Motor neuron (in vitro differentiated cells): ENCODE measurements around the gene SERPINE2. TPM values are rescaled to one million over a fixed set of nuclear protein-coding genes. Genes with fewer than 3 reads are reported as not detected.

ENCODE experiments used
- ATAC-seq, 8 experiments: fragments of 200-7000 bp; cut with Tn5 transposase; replicated peaks in 6 of 8; 2 replicates each; pipeline ENCODE4 v1.8.0; 2021; ENCODE audit warnings: mild to moderate bottlenecking in 8 of 8, moderate library complexity in 8 of 8
- H3K27ac ChIP-seq, 2 donors: fragments of 250-450 bp; sonication (Bioruptor Pico); 2 replicates each; pipeline ENCODE4 v1.9.0; 2021; ENCODE audit warnings: antibody characterized with exemption in 2 of 2, mild to moderate bottlenecking in 2 of 2, moderate library complexity in 1 of 2
- H3K4me1 ChIP-seq, 2 donors: fragments of 250-450 bp; sonication (Bioruptor Pico); replicated peaks in 1 of 2; 2 replicates each; pipeline ENCODE4 v1.6.1; 2021; ENCODE audit warnings: antibody characterized with exemption in 2 of 2, mild to moderate bottlenecking in 2 of 2, moderate library complexity in 1 of 2
- H3K4me3 ChIP-seq, 5 donors: fragments of 250-450 bp; sonication (Bioruptor Pico); 2 replicates each; pipeline ENCODE4 v1.9.0; 2021; ENCODE audit warnings: antibody characterized with exemption in 5 of 5, mild to moderate bottlenecking in 5 of 5, moderate library complexity in 4 of 5
- WGBS, 10 experiments: fragments of 450-650 bp; shearing (Covaris generic); methylation state at CpG; one replicate each; pipeline ENCODE4 v1.0.0; 2022; 5-methylcytosine and 5-hydroxymethylcytosine counted together
- in situ Hi-C, 9 experiments: fragments of 400-800 bp; cut with MboI; loops; one replicate each; pipeline ENCODE4 v1.15.0; 2021; ENCODE audit warnings: low sequenced_read_pairs in 9 of 9, low pct_unique_long_range_greater_than_20kb in 2 of 9; ENCODE audit not compliant: unreplicated experiment in 9 of 9
- total RNA-seq, 8 experiments: library from RNA; unstranded; fragments of 300-600 nt; gene quantifications; 2 replicates each; pipeline versions ENCODE4 v1.2.3 to v1.2.4, GENCODE V29; 2022

The SERPINE2 gene
- total RNA-seq, 8 experiments from 2014 or later = 11.9 to 271 (median 53.6) TPM

DNA sequence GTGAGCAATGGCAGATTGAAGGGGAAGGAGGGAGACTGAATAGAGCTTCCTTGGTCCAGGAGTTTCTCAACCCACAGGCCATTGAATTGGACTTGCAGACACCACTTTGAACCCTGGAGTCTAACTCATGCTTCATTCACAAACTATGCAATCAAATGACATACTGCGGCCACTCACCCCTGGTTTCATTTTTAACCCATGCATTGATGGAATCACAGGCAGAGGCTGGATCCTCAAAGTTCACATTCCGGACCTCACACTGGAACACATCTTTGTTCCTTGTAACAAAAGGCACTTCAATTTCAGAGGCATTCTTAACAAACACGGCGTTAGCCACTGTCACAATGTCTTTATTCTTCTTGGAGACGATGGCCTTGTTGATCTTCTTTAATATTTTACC, 41.1 kb downstream of the SERPINE2 start:
- no peak overlapping the region for H3K27ac ChIP-seq
- no peak for ATAC-seq
- H3K4me1 ChIP-seq = peaks cover 2 to 13% of the 10 kb centered on the region in 2 donors
- in situ Hi-C loops = loop anchor here (10.0 to 25.0 kb wide), 3 partner anchors 264 to 289 kb away; no protein-coding TSS in a partner anchor
- WGBS, 10 experiments = 25 to 92% (median 76%) methylated on average over 1 to 5 of the region's 5 CpGs; no CpG with 5 or more reads in 2 of the 10 experiments
- H3K4me3 ChIP-seq = no peak overlapping the region

DNA sequence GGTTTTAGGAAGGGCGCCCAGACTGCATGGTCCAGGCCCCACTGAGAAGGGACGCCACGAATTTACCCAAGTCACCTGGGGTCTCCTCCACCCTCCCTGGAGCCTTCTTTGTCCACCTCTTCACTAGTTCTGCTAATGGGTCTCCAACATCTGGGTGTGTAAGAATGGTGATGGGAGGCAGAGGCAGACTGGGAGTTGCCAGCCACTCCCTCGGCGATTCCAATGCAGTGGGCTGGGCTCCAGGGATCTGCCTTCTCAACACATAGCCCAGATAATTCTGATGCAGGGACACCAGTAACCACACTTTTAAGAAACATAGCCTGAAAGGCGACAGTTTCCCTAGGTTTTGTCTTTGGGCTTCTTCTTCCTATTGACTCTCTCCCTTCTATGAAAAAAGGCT, 42.7 kb downstream of the SERPINE2 start:
- no peak overlapping the region for H3K4me3 ChIP-seq
- peak in 1 of 8 experiments; percentile 53 for ATAC-seq
- 93 to 100% (median 100%) methylated on average over 1 to 2 of the region's 6 CpGs; no CpG with 5 or more reads in 7 of the 10 experiments for WGBS, 10 experiments
- peaks cover 2 to 13% of the 10 kb centered on the region in 2 donors for H3K4me1 ChIP-seq
- no peak overlapping the region for H3K27ac ChIP-seq
- in situ Hi-C loops = loop anchor here (10.0 to 25.0 kb wide), 3 partner anchors 266 to 291 kb away; no protein-coding TSS in a partner anchor

DNA sequence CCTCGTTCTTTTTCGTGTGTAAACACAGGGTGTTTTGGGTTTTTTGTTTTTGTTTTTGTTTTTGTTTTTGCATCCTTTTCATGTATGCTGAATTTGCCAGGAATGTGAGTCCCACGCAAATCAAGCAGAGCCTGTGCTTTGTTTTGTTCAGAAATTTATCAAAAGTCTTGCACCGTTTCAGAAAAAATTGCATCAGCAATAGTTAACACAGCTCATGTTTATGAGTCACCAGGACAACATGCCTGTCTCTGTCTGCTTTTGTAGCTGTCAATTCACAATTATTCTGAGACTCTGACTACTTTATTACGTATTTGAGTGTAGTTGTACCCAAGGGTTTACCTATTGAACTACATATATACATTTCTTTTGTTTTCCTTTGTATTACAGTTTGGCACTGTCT, 43.5 kb downstream of the SERPINE2 start:
- in situ Hi-C loops = loop anchor here (10.0 to 25.0 kb wide), 3 partner anchors 267 to 292 kb away; no protein-coding TSS in a partner anchor
- 40 to 90% (median 68%) methylated on average over 2 to 5 of the region's 5 CpGs for WGBS, 10 experiments
- peak overlapping the region; percentile 7 to 39 for H3K27ac ChIP-seq
- H3K4me3 ChIP-seq = no peak overlapping the region
- ATAC-seq = peak in 3 of 8 experiments; percentile 62 to 79 (median 72)
- peaks cover 2 to 13% of the 10 kb centered on the region in 2 donors for H3K4me1 ChIP-seq

DNA sequence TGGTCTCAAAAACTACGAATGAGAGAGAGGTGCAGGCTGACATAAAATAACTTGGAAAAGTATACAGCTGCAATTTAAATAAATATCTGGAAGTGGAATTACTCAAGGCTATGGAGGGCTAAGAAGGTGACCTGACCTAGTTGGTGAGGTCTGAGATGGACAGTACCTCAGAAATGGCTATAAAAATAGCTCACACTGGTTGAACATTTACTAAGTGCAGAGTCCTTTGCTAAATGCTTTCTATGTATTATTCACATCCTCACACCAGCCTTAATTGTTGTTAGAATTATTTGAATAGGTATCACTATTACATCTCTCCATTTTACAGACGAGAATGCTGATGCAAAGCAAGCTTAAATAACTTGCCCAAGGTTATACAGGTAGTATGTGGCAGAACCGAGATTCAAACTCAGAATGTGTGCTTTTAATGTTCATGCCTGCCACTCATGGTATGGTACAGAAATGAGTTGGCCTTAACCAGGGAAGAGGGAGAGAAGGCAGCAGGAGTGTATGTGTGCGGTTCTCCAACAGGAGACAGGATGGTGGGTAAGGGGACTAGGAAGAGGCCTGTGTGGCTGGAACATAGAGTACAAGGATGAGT, 44.4 kb downstream of the SERPINE2 start:
- no peak overlapping the region for H3K4me3 ChIP-seq
- H3K27ac ChIP-seq = no peak overlapping the region
- WGBS, 10 experiments = 82 to 100% (median 87%) methylated on average over 1 to 3 of the region's 4 CpGs; no CpG with 5 or more reads in 3 of the 10 experiments
- ATAC-seq = no peak
- peaks cover 2 to 13% of the 10 kb centered on the region in 2 donors for H3K4me1 ChIP-seq
- in situ Hi-C loops = loop anchor here (10.0 to 25.0 kb wide), 3 partner anchors 268 to 293 kb away; no protein-coding TSS in a partner anchor

DNA sequence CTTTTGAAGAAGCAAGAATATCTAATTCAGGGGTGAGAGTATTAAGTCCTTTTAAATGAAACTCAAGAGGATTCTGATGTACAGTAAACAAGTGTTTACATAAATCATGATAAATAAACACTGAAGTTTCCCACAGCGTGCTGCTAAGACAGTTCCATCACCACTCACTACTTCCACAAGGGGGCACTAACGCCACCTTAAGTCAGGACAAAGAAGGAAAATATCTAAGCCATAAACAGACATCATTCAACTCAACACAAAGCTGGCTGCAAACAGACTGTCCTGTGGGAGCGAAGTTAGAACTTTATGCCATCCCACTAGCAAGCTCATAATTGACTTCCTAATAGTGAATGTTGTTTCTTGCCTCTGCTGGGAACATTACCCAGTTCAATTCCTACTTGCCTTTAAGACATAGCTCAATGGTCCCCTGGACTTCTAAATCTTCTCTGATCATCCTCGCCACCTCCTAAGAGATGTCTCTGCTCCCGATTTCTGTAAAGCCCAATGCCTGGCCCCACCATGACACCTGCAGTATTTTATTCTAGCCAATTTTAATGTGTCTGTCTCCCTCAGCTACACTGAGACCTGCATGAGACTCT, 45.4 kb downstream of the SERPINE2 start:
- in situ Hi-C loops = loop anchor here (10.0 to 25.0 kb wide), 3 partner anchors 269 to 294 kb away; no protein-coding TSS in a partner anchor
- WGBS, 10 experiments = 0 to 50% (median 27%) methylated on average over 1 to 5 of the region's 5 CpGs; no CpG with 5 or more reads in 4 of the 10 experiments
- peaks cover 2 to 13% of the 10 kb centered on the region in 2 donors for H3K4me1 ChIP-seq
- no peak overlapping the region for H3K27ac ChIP-seq
- ATAC-seq = peak; percentile 62 to 93 (median 83)
- no peak overlapping the region for H3K4me3 ChIP-seq

DNA sequence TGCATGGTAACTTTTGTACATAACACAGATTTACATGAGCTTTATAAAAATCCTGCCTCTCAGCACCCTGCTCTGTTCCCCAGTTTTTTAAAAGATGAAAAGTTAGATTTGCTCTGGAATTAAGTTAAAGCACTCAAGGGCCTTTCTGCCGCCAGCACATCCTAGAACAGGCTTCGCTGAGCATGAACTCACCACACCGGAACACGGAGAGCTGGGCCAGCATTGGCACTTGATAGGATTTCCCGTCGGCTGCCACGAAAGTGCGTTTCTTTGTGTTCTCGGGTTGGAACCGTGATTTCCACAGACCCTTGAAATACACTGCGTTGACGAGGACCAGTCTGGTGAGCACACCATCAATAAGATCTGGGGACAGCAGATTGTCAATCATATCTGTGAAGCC, 47.5 kb downstream of the SERPINE2 start:
- peaks cover 2 to 11% of the 10 kb centered on the region in 2 donors for H3K4me1 ChIP-seq
- H3K27ac ChIP-seq = no peak overlapping the region
- no peak overlapping the region for H3K4me3 ChIP-seq
- 0 to 94% (median 86%) methylated on average over 1 to 10 of the region's 12 CpGs; no CpG with 5 or more reads in 1 of the 10 experiments for WGBS, 10 experiments
- in situ Hi-C loops = loop anchor here (10.0 to 25.0 kb wide), 3 partner anchors 271 to 296 kb away; no protein-coding TSS in a partner anchor
- peak in 1 of 8 experiments; percentile 83 for ATAC-seq

DNA sequence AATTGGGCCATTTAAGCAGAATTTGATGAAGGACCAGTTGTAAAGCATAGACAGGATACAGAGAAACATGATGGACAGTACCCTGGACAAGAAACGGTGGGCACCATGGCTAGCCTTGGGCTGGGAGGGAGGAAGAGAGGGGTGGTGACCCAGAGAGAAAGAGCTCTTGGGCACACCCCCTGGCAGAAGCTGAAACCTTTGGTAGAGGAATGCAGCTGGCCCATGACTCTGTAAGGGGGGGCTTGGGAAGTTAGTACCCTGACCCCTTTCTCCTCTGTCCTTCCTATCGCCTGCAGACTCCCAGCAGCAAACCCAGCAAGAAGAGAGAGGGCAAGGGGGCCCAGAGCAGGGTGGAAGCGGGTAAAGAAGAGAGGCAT, 49.2 kb downstream of the SERPINE2 start:
- no peak overlapping the region for H3K27ac ChIP-seq
- in situ Hi-C loops = loop anchor here (10.0 to 25.0 kb wide), 3 partner anchors 272 to 297 kb away; no protein-coding TSS in a partner anchor
- ATAC-seq = no peak
- peaks cover 2 to 7% of the 10 kb centered on the region in 2 donors for H3K4me1 ChIP-seq
- WGBS, 10 experiments = 50 to 100% (median 80%) methylated on average over 1 to 3 of the region's 3 CpGs; no CpG with 5 or more reads in 3 of the 10 experiments
- no peak overlapping the region for H3K4me3 ChIP-seq

DNA sequence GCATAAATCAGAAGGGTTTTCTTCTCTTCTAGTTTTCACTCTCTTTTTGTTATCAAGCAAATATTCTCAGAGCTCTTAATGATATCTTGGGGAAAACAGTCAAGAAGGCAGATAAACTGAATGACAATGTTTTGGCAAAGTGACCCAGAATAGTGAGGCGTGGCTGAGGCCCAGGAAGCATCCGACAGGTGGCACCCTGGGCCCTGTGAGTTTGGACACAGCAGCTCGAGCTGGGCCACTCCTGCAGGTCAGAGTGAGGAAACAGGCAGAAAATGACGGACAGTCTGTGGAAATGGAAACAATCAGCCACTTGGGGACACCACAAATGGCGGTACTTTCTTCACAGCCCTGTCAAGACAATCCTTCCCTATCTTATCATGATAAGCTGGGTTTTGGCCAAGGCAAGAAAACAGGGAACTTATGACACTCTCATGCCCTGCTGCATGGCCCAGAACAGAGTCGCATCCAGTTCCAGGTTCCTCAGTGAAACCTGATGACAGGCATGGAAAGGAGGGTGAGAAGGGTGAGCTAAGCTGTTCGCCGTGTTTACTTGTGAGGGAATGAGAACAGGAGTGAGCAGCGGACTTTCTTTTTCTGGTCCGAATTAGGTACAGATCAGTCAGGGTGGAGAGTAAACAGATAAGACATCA, 49.8 kb downstream of the SERPINE2 start:
- H3K4me3 ChIP-seq = no peak overlapping the region
- H3K27ac ChIP-seq = no peak overlapping the region
- no peak for ATAC-seq
- WGBS, 10 experiments = 79 to 100% (median 95%) methylated on average over 2 to 8 of the region's 10 CpGs; no CpG with 5 or more reads in 1 of the 10 experiments
- H3K4me1 ChIP-seq = peaks cover 2 to 7% of the 10 kb centered on the region in 2 donors
- in situ Hi-C loops = loop anchor here in 6 of 9 experiments (25.0 kb wide), 2 partner anchors 273 to 298 kb away; no protein-coding TSS in a partner anchor

DNA sequence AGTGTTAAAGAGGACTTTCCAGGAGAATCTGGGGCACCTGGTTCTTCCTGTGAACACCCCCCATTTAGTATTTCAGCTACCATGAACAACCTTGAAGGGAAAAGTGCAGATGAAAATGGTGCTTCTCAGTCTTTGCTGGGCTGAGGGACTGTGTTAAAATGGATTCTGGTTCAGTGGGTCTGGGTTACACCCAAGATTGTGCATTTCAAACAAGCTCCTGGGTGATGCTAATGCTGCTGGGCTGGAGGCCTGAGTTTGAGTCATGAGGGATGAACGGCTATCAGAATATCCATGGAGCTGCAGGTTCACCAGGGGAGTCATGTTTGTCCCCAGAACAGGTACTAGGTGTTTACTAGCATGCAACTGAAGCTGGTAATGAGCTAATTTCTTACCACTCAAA, 57.8 kb downstream of the SERPINE2 start:
- peak in 3 of 8 experiments; percentile 85 to 93 (median 89) for ATAC-seq
- Histone ChIP-seq H3K27ac (no peak overlapping the region), H3K4me1 (no peaks in the 10 kb centered on the region), H3K4me3 (no peak overlapping the region)
- in situ Hi-C loops = loop anchor here in 6 of 9 experiments (25.0 kb wide), 2 partner anchors 281 to 306 kb away; no protein-coding TSS in a partner anchor
- whole genome bisulfite sequencing, 10 experiments = 0 to 89% (median 67%) methylated on average over 1 of the region's 1 CpG; no CpG with 5 or more reads in 5 of the 10 experiments

DNA sequence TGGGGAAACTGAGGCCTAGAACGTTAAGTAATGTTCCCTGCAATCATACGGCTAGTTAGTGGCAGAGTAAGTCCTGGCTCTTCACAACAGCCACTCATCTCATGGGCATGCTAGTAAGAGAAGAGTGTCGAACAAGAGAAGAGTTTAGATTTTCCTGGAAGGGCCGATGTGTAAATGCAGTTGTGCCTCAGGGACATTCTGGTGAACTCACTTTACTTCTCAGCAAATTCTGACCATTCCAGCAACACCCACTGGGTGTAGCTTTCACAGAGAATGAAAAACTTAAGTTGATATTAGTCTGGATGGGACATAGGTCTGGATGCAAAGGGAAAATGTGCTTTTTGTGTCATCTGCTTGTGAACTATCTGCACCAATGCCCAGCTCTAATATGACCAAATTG, 58.3 kb downstream of the SERPINE2 start:
- H3K27ac ChIP-seq = no peak overlapping the region
- in situ Hi-C loops = loop anchor here in 6 of 9 experiments (25.0 kb wide), 2 partner anchors 281 to 306 kb away; no protein-coding TSS in a partner anchor
- peak in 3 of 8 experiments; percentile 63 to 73 (median 69) for ATAC-seq
- H3K4me3 ChIP-seq = no peak overlapping the region
- H3K4me1 ChIP-seq = no peaks in the 10 kb centered on the region
- 43 to 100% (median 89%) methylated on average over 1 to 4 of the region's 4 CpGs; no CpG with 5 or more reads in 1 of the 10 experiments for WGBS, 10 experiments

DNA sequence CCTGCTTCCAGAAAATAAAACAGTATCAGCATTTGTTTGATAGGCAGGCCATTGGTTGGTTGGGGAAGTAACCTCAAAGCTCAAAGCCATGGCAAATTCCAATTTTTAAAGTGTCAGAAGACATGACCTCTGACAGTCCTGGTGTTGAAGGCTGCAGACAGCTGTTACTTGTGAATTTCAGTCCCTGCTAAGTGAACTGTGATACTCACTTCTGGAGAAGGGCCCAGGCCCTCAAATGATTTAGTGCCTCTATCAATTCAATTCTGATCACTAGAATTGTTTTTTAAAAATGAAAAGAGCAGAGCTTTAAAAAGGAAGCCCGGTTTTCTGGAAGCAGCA, 58.7 kb downstream of the SERPINE2 start:
- H3K27ac ChIP-seq = no peak overlapping the region
- no peak for ATAC-seq

DNA sequence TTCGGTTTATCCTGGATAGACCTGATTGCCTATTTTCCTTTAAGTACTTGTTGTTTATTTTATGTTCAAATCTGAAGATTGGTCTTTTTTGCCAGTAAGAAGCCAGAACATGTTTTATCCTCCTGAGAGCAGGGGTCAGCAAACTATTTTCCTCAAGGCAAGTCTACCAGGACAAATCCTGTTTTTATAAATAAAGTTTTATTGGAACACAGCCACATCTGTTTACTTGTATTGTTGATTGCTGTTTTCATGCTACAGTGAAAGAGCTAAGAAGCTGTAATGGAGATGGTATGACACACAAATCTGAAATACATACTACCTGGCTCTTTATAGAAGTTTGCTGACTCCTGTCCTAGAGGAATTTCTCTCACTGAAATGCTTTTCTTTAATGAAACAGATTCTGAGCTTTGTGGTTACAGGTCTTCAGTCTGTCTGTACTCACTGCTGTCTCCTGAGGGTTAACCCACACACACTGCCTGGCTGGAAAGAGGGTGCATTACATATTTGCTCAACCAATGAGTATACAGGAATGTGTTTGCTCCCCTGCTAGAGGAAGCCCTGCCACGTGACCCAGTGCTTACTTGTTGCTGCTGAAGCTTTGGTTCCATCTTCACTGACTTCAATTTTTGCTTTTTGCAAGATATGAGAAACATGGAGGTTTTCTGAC, 59.2 kb downstream of the SERPINE2 start:
- no peaks in the 10 kb centered on the region for H3K4me1 ChIP-seq
- 76 to 100% (median 100%) methylated on average over 1 to 2 of the region's 2 CpGs; no CpG with 5 or more reads in 3 of the 10 experiments for WGBS, 10 experiments
- no peak overlapping the region for H3K27ac ChIP-seq
- in situ Hi-C loops = loop anchor here in 6 of 9 experiments (25.0 kb wide), 2 partner anchors 282 to 307 kb away; no protein-coding TSS in a partner anchor
- no peak overlapping the region for H3K4me3 ChIP-seq
- ATAC-seq = no peak

More for the DNA sequence above, 58.7 kb downstream of the SERPINE2 start:
- in situ Hi-C loops = loop anchor here in 6 of 9 experiments (25.0 kb wide), 2 partner anchors 282 to 307 kb away; no protein-coding TSS in a partner anchor
- WGBS, 10 experiments = 60 to 100% (median 86%) methylated on average over 1 of the region's 1 CpG; no CpG with 5 or more reads in 3 of the 10 experiments
- Histone ChIP-seq H3K4me3 (no peak overlapping the region), H3K4me1 (no peaks in the 10 kb centered on the region)
